Astrocyte of the cerebellum (primary cell): ENCODE results near the gene ENOX1.

Experiments used
- DNase-seq: peaks from one replicate; pipeline ENCODE4 v3.0.0-alpha.2; 2011; ENCODE audit warnings: low read depth
- H3K4me3 ChIP-seq: 2 replicates; pipeline ENCODE4 v1.5.1; 2011; ENCODE audit warnings: mild to moderate bottlenecking, low read depth, low read length, moderate library complexity
- CTCF ChIP-seq: IDR thresholded peaks from 2 replicates; pipeline ENCODE4 v1.5.1; 2012; ENCODE audit warnings: low read length, low read depth, moderate library complexity, mild to moderate bottlenecking; ENCODE audit errors: missing control alignments
- in situ Hi-C: cut with HindIII; loops from 2 replicates; pipeline ENCODE4 v1.10.0; 2017; ENCODE audit warnings: low sequenced_read_pairs

ENOX1 gene

GRCh38 chr13:43767341-43767931, 19.3 kb downstream of the ENOX1 start:
- DNase-seq, result no peak
- no peak for TF ChIP-seq CTCF
- in situ Hi-C loops, result no loop called here
- no peak overlapping the region for H3K4me3 ChIP-seq

- in situ Hi-C loops, result no loop called here
- TF ChIP-seq CTCF, result no peak
- no peak for DNase-seq
- no peak overlapping the region for H3K4me3 ChIP-seq
Observed at GRCh38 chr13:43766725-43767124, 20.0 kb downstream of the ENOX1 start.

DNA sequence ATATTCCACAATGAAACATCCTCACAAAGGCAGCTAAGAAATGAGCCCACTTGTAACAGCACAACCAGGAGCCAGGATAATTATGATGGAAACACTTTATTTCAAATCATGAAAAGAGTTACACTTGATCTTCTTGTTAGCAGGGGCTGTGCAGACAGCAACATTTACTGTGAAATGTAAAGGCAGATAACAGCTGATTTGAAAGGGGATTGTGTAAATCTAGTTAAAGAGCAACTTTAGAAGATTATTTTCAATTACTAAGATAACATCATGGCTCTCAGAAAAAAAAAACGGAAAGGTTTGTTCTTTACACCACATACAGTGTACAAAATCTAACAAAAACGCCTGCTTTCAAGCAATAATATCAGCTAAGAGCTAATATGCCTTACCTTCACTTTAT, 22.4 kb downstream of the ENOX1 start:
- no peak overlapping the region for H3K4me3 ChIP-seq
- DNase-seq, result no peak
- no peak for TF ChIP-seq CTCF
- in situ Hi-C loops, result no loop called here

DNA sequence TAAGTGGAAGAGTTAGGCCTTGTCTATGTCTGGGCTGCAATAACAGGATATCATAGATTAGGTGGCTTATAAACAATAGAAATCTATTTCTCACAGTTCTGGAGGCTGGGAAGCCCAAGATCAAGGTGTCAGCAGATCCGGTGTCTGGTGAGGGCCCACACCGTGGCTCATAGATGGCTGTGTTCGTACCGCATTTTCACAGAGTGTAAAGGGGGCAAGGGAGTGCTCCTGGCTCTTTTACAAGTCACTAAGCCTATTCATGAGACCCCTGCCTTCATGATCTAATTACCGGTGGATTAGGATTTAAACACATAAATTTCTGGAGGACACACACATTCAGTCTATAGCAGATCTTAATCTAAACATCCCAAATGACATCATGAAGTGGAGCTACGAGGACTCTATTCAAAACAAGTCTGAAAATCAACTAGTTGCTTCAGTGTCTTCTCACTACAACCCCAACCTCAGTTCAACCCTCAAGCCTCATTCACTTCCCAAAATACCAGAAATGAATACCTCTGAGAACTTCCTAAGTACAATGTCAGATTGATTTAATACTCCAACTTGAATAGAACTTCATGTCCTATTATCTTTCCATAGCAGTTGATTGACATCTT, 23.5 kb downstream of the ENOX1 start:
- in situ Hi-C loops, result no loop called here
- no peak overlapping the region for H3K4me3 ChIP-seq
- DNase-seq, result no peak
- TF ChIP-seq CTCF, result no peak

DNA sequence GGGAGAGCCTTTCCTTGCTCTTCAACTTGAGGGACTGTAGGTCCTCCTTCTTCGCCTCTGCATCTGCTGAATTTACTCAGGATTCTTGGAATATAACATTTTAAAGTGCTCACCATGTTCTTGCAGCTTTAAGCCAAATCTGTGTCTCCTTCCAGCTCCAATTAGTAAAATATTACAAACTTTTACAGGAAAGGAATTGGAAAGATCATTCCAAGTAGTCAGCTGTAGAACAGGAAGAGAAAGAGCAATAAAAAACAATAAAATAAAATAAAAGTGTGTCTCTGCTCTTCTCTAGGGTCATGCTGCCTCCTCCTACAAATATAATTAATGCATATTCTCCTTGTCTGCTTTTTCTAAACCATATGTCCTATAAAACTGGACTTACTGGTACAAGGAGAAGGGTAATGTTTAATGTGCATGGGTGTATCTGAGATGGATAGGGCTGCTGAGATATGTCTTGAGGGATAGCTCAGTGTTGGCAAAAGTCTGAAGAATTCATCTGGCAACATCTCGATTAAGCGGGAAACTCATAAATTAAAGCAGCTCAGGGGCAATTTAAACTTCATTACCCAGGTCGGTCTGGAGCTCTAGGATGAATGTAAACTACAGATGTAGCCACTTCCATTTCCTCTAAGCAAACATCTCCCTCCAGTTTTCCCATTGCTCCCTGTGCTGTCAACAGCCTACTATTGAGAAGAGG, 25.0 kb downstream of the ENOX1 start:
- no peak overlapping the region for H3K4me3 ChIP-seq
- in situ Hi-C loops, result no loop called here
- DNase-seq, result no peak
- TF ChIP-seq CTCF, result no peak

- DNase-seq, result no peak
- no peak for TF ChIP-seq CTCF
- in situ Hi-C loops, result no loop called here
- H3K4me3 ChIP-seq, result no peak overlapping the region
Observed at GRCh38 chr13:43760257-43760656, 26.5 kb downstream of the ENOX1 start.
